ENCODE measurements around the gene PLA1A. TPM values are rescaled to one million over a fixed set of nuclear protein-coding genes. Genes with fewer than 3 reads are reported as not detected.

The PLA1A gene, protein sequence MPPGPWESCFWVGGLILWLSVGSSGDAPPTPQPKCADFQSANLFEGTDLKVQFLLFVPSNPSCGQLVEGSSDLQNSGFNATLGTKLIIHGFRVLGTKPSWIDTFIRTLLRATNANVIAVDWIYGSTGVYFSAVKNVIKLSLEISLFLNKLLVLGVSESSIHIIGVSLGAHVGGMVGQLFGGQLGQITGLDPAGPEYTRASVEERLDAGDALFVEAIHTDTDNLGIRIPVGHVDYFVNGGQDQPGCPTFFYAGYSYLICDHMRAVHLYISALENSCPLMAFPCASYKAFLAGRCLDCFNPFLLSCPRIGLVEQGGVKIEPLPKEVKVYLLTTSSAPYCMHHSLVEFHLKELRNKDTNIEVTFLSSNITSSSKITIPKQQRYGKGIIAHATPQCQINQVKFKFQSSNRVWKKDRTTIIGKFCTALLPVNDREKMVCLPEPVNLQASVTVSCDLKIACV
- 0.30 and 0.32 TPM in 2 replicates for total RNA-seq

DNA sequence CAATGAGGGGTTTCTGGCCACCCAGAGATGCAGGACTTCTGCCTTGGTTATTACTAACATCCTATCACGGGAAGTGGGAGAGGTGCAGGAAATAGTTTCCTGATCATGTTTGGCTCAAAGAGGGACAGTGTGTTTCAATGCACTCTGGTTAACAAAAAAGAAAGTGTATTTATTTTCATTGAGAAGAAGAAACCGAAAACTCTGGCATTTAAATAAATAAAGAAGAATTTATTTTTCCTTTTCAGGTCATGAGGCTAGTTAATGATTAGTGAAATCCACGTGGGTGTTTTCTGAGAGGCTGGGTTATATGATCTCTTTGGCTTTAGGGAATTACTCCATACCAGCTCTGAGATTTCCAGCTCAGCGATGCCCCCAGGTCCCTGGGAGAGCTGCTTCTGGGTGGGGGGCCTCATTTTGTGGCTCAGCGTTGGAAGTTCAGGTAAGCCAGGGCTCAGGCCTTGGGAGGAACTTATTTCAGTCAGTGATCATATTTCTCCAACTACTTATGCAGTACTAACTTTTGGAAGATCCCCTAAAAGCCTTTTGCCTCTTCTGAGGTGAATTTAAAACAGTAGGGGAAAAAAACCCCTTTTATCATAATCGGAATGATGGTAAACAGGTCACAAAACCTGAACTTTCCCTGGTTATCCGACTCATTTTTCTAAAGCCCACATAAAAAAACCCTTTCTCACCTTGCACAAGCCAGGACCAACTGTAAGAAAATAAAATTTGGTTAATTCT is at the start of gene PLA1A:
TSS of gene PLA1A (plus strand) at position 338 of the 741 bp plus-strand sequence. CDS start at position 367, 29 bp downstream.

DNA sequence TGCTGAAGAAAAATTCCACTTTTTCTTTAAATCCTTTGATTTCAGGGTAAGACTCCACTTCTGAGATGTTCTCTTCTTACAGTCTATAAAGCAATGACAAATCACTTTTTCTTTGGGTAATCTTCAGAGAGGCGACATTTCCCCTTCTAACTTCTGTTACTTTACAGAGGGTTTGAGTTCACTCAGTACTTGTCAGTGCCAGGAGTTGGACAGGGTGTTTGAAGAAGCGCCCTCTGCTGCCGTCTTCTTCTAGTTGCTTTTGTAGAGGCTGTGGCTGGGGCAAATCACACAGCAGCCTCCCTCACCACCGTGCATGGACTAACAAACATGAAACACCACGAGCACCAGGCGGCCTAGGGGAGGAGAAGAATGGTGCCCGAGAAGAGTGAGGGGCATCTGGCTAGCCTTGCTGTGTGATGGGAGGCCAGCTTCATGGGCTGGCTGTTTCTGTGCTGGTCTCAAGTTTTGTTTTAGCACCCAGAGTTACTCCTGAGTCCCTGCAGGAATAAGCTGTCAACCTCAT is 38.2 kb upstream of the PLA1A start, which contains the start of gene CD80:
TSS of gene CD80 (minus strand) at position 174 of the 523 bp plus-strand sequence. CDS start 1,886 bp downstream, outside the sequence.

DNA sequence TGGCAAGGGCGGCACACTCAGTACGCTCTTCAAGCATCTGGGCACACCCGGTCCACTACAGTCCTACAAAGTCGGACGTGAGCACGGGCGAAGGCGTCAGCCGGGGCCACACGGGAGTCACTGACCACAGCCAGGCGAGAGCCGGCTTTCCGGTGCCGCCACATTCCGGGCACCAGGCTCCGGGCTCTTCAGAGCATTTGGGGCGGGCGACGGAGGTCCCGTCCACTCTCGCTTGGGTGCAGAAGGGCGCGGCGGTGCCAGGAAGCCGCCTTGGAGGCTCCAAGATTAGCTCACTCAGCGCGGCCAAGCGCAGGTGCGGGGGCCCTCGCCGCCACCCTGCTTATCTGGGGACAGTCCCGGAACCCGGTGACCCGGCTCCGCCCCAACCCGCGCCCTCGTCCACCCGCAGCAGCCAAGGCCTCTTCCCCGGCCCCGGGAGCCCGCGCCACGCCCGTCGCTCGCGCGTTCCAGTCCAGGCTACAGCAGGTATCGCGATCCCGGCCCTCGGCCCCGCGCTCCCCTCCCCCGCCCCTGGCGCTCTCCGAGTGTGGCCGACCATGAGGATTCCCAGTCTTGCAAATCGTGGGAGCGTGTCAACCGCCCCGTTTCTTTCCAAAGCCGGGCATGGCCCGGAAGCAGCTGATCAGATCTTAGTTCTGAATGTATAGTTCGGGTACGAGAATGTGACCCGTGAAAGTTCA is 18.2 kb upstream of the PLA1A start, which contains the start of gene ADPRH:
TSS of gene ADPRH (plus strand) at position 127 of the 701 bp plus-strand sequence. CDS start 2,678 bp downstream, outside the sequence.

DNA sequence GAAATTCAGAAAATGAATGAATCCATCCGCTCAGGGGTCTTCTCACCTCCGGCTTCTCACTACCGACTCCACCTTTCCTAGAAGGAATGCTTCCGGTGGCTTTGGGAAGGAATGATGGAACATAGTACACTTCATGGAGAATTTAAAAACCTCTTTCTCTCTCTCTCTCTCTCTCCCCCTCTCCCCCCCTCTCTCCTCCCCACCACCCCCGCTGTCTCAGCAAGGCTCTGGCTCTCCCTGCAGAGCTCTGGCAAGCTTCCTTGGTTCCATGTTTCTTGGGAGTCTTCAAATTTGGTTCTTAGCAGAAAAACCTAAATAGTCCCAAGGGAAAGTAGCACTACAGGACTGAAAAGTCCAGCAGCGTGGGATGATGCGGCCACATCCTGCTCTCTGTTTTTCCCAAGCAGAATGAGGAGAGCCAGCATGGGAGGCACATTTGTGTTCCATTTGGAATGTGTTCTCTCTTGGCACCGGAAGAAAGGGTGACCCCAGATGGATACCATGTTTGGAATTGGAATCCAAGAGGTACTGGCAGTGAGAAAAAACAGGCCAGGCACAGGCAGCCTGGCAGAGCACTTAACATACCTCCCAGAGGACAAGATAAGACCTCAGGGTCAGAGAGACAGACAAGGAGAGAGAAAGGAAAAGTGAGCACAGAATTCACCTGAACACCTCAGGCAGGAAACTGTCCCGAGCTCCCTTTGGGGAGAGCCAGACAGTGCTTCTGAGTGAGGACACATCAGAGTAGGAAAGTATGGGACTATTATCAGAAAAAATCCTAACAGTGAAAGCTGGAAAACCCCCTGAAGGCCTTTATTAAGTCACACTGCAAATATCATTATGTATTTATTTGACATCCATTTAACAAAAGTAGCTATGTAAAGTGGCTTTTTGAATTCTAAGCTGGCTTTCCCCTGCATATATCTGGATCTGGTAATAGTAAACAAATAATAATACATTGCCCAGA is 63.1 kb downstream of the PLA1A start, which contains the start of gene POPDC2:
TSS of gene POPDC2 (minus strand) at position 116 of the 967 bp plus-strand sequence. CDS start 166 bp downstream, outside the sequence.

DNA sequence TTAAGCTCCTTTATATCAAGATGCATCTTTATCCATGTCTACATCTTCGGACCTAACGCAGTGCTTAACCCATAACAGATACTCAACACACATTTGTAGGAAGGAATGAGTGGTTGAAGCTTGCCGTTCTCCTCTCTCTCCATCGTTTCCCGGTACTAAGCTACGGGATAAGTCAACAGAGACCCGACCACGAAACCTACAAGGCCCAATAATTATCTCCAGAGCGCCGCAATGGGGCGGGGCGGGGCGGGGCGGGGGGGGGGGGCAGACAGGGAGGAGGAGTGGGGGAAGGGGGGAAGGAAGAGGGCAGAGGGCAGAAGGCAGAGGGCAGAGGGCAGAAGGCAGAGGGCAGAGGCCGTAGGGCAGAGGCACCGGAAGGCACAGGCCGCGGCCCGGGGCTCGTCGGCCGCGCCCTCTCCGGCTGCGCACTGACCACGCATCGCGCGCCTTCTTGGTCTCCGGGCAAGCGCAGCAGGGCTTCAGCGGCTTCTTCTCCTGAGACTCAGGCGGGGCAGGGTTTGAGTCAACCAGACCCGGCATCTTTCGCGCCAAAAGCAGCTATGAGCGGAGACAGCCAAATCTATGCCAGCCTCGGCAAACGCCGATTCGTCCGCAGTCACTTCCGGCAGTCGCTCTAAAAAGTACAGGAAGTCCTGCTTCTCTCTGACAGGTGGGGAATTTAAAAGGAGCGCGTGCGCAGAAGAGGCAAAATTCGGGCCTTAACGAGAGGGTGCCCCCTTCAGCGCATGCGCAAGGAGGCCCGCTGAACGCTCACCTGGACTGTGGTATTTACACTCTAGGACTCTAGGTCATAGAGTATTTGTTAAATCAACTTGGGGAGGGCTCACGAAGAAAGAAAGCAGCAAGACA is 79.3 kb downstream of the PLA1A start, which contains the start of gene COX17:
TSS of gene COX17 (minus strand) at position 636 of the 870 bp plus-strand sequence. CDS start at position 540, 96 bp downstream.

Other genes starting within 250 kb of the PLA1A start
- gene TMEM39A, start 134.3 kb upstream of the PLA1A start, total RNA-seq = 92.5 and 126 TPM in 2 replicates
- 39.1 and 55.5 TPM in 2 replicates for gene POGLUT1, start 128.9 kb upstream of the PLA1A start, total RNA-seq
- gene TIMMDC1, start 99.3 kb upstream of the PLA1A start, total RNA-seq = 51.8 and 69.5 TPM in 2 replicates
- gene CD80, start 38.3 kb upstream of the PLA1A start, total RNA-seq = under 0.01 and 0.09 TPM in 2 replicates
- gene ADPRH, start 18.4 kb upstream of the PLA1A start, total RNA-seq = 1.8 and 6.1 TPM in 2 replicates
- 0.59 and 1.8 TPM in 2 replicates for gene POPDC2, start 62.7 kb downstream of the PLA1A start, total RNA-seq
- 10.7 and 12.5 TPM in 2 replicates for gene COX17, start 79.5 kb downstream of the PLA1A start, total RNA-seq
- gene CFAP91, start 105.1 kb downstream of the PLA1A start, total RNA-seq = 1.8 TPM in 1 of 2 replicates, not detected in the other
- 0.14 TPM in 1 of 2 replicates, not detected in the other for gene NR1I2, start 184.2 kb downstream of the PLA1A start, total RNA-seq

All from smooth muscle cell of the umbilical artery (primary cell).